A673 (cell line): Measurements from ENCODE around the gene CAMKK1. TPM values are rescaled to one million over a fixed set of nuclear protein-coding genes. Genes with fewer than 3 reads are reported as not detected.

Experiments
- BruUV-seq: library from RNA; stranded (reverse); fragments of 400-500 nt; replicated peaks from 2 replicates; lab custom pipeline; 2021; lab: Mats Ljungman, UMichigan
- CTCF ChIA-PET: fragments of 300-600 bp; sonication (Branson Sonifier 250); formaldehyde crosslinking; loops from one replicate; lab custom pipeline; 2022; ENCODE audit warnings: antibody characterized with exemption; lab: Charles Lee
- POLR2A ChIA-PET: fragments of 300-600 bp; sonication (Branson Sonifier 250); formaldehyde crosslinking; loops from one replicate; lab custom pipeline; 2022; ENCODE audit warnings: antibody characterized with exemption; ENCODE audit not compliant: low non-redundant PET; lab: Charles Lee
- DNase-seq: peaks from one replicate; pipeline ENCODE4 v3.0.0-alpha.2; 2015; ENCODE audit warnings: low spot score
- H3K27ac ChIP-seq: fragments of 200-600 bp; sonication (generic); 2 replicates; pipeline ENCODE4 v1.5.1; 2016; ENCODE audit warnings: mixed run types, low read depth, mild to moderate bottlenecking, mixed read lengths, antibody characterized with exemption, low read length; ENCODE audit not compliant: poor library complexity, severe bottlenecking
- H3K27me3 ChIP-seq: fragments of 200-600 bp; sonication (generic); replicated peaks from 2 replicates; pipeline ENCODE4 v1.6.1; 2017; ENCODE audit warnings: mixed run types, low read depth, mild to moderate bottlenecking, mixed read lengths, antibody characterized with exemption, low read length; ENCODE audit not compliant: insufficient read depth, poor library complexity
- H3K36me3 ChIP-seq: fragments of 200-600 bp; sonication (generic); 2 replicates; pipeline ENCODE4 v1.6.1; 2016; ENCODE audit warnings: mixed run types, mild to moderate bottlenecking, mixed read lengths, antibody characterized with exemption, low read length; ENCODE audit not compliant: insufficient read depth, poor library complexity, severe bottlenecking
- H3K4me1 ChIP-seq: fragments of 200-600 bp; sonication (generic); 2 replicates; pipeline ENCODE4 v1.6.1; 2017; ENCODE audit warnings: mixed run types, mild to moderate bottlenecking, mixed read lengths, antibody characterized with exemption, low read length; ENCODE audit not compliant: insufficient read depth, poor library complexity, severe bottlenecking
- H3K4me3 ChIP-seq: fragments of 200-600 bp; sonication (generic); 2 replicates; pipeline ENCODE4 v1.5.1; 2016; ENCODE audit warnings: low read depth, mixed run types, mild to moderate bottlenecking, mixed read lengths, low read length; ENCODE audit not compliant: poor library complexity, severe bottlenecking
- H3K9me3 ChIP-seq: fragments of 200-600 bp; sonication (generic); 2 replicates; pipeline ENCODE4 v1.6.1; 2016; ENCODE audit warnings: mixed run types, low read depth, mild to moderate bottlenecking, mixed read lengths, antibody characterized with exemption, low read length; ENCODE audit not compliant: poor library complexity, severe bottlenecking
- CTCF ChIP-seq: fragments of 300-800, 200-600 bp; sonication (generic); conservative IDR thresholded peaks from 2 replicates; pipeline ENCODE4 v1.5.1; 2017; ENCODE audit warnings: low read depth, mild to moderate bottlenecking, antibody characterized with exemption, low read length, moderate library complexity, mixed read lengths
- EZH2 ChIP-seq: fragments of 200-600 bp; sonication (generic); IDR thresholded peaks from 2 replicates; pipeline ENCODE4 v1.6.1; 2017; ENCODE audit warnings: borderline replicate concordance, low read depth, mild to moderate bottlenecking, mixed read lengths, antibody characterized with exemption, low read length; ENCODE audit not compliant: poor library complexity, severe bottlenecking
- intact Hi-C: fragments of 100-400 bp; cut with micrococcal nuclease; formaldehyde crosslinking; loops from one replicate; pipeline ENCODE4 v1.10.0; 2022; ENCODE audit not compliant: unreplicated experiment
- total RNA-seq: library from RNA; stranded (reverse); gene quantifications from 2 replicates; pipeline ENCODE4 v1.2.3, GENCODE V29; 2021

The CAMKK1 gene
- total RNA-seq, 1 experiment from 2014 or later: 6.1 TPM

DNA sequence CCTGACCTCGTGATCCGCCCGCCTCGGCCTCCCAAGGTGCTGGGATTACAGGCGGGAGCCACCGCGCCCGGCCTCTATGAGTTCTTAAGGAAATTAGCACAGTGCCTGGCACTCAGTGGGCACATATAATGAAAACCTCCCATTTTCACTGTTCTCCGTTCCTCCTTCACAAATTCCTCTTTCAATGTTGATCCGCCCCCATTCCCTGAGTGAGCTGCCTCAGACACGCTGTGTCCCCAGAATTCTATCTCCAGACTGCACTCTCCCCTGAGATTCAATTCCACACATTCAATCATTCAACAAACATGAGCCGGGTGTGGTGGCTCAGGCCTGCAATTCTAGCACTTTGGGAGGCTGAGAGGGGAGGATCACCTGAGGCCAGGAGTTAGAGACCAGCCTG lies 16.4 kb upstream of the CAMKK1 start:
- TF ChIP-seq CTCF (no peak), EZH2 (no peak)
- Histone ChIP-seq H3K4me1 (no peaks in the 10 kb centered on the region), H3K36me3 (no peaks in the 10 kb centered on the region), H3K9me3 (no peaks in the 10 kb centered on the region), H3K27me3 (no peaks in the 10 kb centered on the region), H3K27ac (no peak overlapping the region), H3K4me3 (no peak overlapping the region)
- POLR2A ChIA-PET: no interaction called here
- BruUV-seq: no TSS peak
- intact Hi-C loops: no loop called here
- no peak for DNase-seq
- CTCF ChIA-PET: no interaction called here

GRCh38 chr17:3907483-3908216 lies 14.8 kb upstream of the CAMKK1 start:
- no peaks in the 10 kb centered on the region for H3K27me3 ChIP-seq
- no peak overlapping the region for H3K4me3 ChIP-seq
- H3K4me1 ChIP-seq: no peaks in the 10 kb centered on the region
- intact Hi-C loops: no loop called here
- H3K36me3 ChIP-seq: no peaks in the 10 kb centered on the region
- TF ChIP-seq EZH2 (no peak), CTCF (no peak)
- no peak for DNase-seq
- BruUV-seq: no TSS peak
- no peak overlapping the region for H3K27ac ChIP-seq
- ChIA-PET POLR2A (no interaction called here), CTCF (no interaction called here)
- H3K9me3 ChIP-seq: no peaks in the 10 kb centered on the region

- H3K4me1 ChIP-seq: no peaks in the 10 kb centered on the region
- intact Hi-C loops: no loop called here
- no peak for DNase-seq
- H3K36me3 ChIP-seq: no peaks in the 10 kb centered on the region
- TF ChIP-seq EZH2: no peak
- TF ChIP-seq CTCF: no peak
- POLR2A ChIA-PET: no interaction called here
- no peak overlapping the region for H3K27ac ChIP-seq
- no TSS peak for BruUV-seq
- no peak overlapping the region for H3K4me3 ChIP-seq
- H3K9me3 ChIP-seq: no peaks in the 10 kb centered on the region
- H3K27me3 ChIP-seq: no peaks in the 10 kb centered on the region
- CTCF ChIA-PET: interaction anchor here (0.5 kb wide), 1 partner anchor 158 kb away, joined by 4 read pairs; no protein-coding TSS in a partner anchor
Measured at GRCh38 chr17:3906881-3907280, 14.0 kb upstream of the CAMKK1 start.
